ENCODE results near the gene CAPZB.
A peak's percentile ranks its signal among the peaks of the same experiment; 100 is the strongest.

Gene CAPZB

DNA sequence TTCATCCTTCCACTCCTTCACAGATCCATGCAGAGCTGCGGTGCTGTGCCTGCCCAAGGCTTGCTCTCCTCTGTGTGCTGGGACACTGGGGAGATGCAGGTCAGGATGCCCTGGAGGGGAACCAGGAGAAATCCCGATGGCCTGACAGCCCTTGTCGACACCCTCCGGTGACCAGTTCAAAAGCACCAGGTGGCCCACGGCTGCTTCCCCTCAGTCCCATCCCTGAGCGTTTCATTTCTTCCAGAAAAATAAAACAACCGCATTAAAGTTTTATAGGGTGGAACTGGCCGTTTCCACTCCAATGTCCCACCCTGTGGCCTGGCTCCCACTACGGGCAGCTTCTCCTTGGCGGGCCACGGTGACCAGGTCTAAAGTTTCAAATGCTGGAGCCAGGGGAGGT is 124.9 kb downstream of the CAPZB start:
- Histone ChIP-seq H3K27ac (ENCODE audit: low read depth, low read length) (no peak overlapping the region), H3K9ac (ENCODE audit: low read depth, low read length) (no peak overlapping the region), H3K9me3 (ENCODE audit: control insufficient read depth, insufficient read depth, low read length) (no peaks in the 10 kb centered on the region), H3K4me3 (ENCODE audit: low read depth, low read length) (no peak overlapping the region), H3K4me1 (ENCODE audit: control insufficient read depth, insufficient read depth, low read length) (no peaks in the 10 kb centered on the region), H3K27me3 (ENCODE audit: control insufficient read depth, insufficient read depth, low read length) (no peaks in the 10 kb centered on the region), H3K36me3 (ENCODE audit: control insufficient read depth, insufficient read depth, low read length) (peaks cover 32% of the 10 kb centered on the region)

DNA sequence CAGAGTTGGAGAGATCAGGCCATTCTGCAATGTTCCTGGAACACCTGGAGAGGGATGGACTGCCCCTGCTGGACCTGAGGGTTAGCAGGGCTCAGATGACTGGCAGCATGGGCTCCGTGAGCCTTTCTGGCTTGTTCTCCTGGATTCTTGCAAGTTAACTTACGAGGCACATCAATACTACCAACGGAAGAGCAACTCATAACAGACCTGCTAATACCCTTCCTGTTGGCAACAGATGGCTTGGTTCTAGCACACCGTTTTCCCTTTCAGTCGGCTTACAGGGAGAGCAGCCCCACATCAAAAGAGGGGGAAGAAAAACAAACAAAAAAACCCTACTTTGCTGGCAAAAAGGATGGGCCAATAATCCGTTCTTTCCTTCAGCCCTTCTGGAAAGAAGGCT is 125.3 kb downstream of the CAPZB start:
- no peak overlapping the region for H3K4me3 ChIP-seq (ENCODE audit: low read depth, low read length)
- no peak overlapping the region for H3K27ac ChIP-seq (ENCODE audit: low read depth, low read length)
- H3K9ac ChIP-seq (ENCODE audit: low read depth, low read length), result no peak overlapping the region
- H3K9me3 ChIP-seq (ENCODE audit: control insufficient read depth, insufficient read depth, low read length), result no peaks in the 10 kb centered on the region
- no peaks in the 10 kb centered on the region for H3K27me3 ChIP-seq (ENCODE audit: control insufficient read depth, insufficient read depth, low read length)
- H3K4me1 ChIP-seq (ENCODE audit: control insufficient read depth, insufficient read depth, low read length), result no peaks in the 10 kb centered on the region
- H3K36me3 ChIP-seq (ENCODE audit: control insufficient read depth, insufficient read depth, low read length), result peaks cover 30% of the 10 kb centered on the region

DNA sequence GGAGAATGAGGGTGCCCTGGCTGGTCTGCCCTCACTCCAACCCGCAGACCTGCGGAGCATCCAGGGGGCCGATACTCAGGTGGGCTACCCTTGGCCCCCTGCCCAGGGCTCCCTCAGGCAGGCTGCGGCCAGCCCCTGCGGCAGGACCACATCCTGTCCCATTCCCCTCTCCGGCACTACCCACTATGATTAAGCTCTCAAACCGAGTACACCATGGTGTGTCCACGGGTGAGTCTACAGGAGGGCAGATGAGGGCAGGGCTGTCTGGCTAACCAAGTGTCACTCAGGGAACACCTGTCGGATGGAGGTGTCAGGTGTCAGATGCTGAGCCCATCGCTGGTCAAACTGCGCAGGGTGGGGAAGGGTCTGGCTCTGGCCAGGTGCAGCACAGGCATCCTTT is 126.0 kb downstream of the CAPZB start:
- H3K9me3 ChIP-seq (ENCODE audit: control insufficient read depth, insufficient read depth, low read length), result no peaks in the 10 kb centered on the region
- H3K27me3 ChIP-seq (ENCODE audit: control insufficient read depth, insufficient read depth, low read length), result no peaks in the 10 kb centered on the region
- peaks cover 6% of the 10 kb centered on the region for H3K4me1 ChIP-seq (ENCODE audit: control insufficient read depth, insufficient read depth, low read length)
- peaks cover 26% of the 10 kb centered on the region for H3K36me3 ChIP-seq (ENCODE audit: control insufficient read depth, insufficient read depth, low read length)
- H3K9ac ChIP-seq (ENCODE audit: low read depth, low read length), result no peak overlapping the region
- H3K27ac ChIP-seq (ENCODE audit: low read depth, low read length), result no peak overlapping the region
- no peak overlapping the region for H3K4me3 ChIP-seq (ENCODE audit: low read depth, low read length)

DNA sequence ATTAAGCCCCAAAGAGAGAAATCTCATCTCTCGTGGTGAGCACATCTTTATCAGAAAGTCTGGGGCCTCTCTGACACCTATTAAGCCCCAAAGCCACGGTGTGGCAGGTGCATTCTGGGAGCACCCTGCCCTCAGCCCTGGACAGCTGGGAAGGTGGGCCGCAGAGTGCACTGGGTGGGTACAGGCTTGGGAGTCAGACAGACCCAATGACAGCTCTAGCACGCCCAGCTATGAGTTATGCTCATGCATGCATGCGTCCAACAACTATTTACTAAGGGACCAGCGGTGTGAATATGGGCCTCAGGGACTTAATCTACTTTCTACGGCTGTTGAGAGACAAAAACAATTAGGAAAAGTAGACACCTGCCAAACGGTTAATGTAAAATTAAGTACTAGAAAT is 126.6 kb downstream of the CAPZB start:
- peaks cover 29% of the 10 kb centered on the region for H3K36me3 ChIP-seq (ENCODE audit: control insufficient read depth, insufficient read depth, low read length)
- no peak overlapping the region for H3K4me3 ChIP-seq (ENCODE audit: low read depth, low read length)
- peaks cover 12% of the 10 kb centered on the region for H3K4me1 ChIP-seq (ENCODE audit: control insufficient read depth, insufficient read depth, low read length)
- H3K27me3 ChIP-seq (ENCODE audit: control insufficient read depth, insufficient read depth, low read length), result no peaks in the 10 kb centered on the region
- no peak overlapping the region for H3K27ac ChIP-seq (ENCODE audit: low read depth, low read length)
- H3K9ac ChIP-seq (ENCODE audit: low read depth, low read length), result no peak overlapping the region
- H3K9me3 ChIP-seq (ENCODE audit: control insufficient read depth, insufficient read depth, low read length), result no peaks in the 10 kb centered on the region

DNA sequence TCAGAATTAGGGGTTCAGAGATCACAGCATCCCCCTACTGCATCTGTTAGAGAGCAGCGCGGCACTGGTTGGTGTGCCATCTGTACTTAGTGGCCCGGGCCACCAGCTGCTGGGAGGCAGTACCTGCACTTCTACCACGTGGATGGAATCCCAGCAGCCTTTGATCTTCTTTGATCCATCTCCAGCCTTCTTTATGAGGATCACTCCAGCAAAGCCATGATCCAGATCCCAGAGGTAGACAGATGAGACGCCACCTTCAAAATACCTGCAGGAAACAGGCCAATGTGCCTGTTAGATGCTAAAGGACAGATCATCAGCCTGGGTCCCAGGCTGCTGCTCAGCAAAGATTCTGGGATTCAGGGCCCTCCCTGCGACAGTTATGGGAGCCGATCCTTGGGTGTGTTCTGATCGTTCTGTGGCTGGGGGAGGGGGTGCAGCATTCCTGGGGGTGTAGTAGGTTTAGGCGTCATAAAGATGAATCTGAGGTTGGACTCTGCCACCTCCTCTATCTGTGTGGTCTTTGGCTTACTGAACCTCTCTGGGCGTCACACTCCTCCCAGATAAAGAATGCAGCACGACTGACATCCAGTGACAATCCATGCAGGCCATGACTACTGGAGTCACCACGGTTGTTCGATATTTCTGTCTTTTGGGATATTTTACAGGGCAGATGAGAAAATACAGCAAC is 127.9 kb downstream of the CAPZB start:
- Histone ChIP-seq H3K27me3 (ENCODE audit: control insufficient read depth, insufficient read depth, low read length) (no peaks in the 10 kb centered on the region), H3K4me1 (ENCODE audit: control insufficient read depth, insufficient read depth, low read length) (peaks cover 23% of the 10 kb centered on the region), H3K27ac (ENCODE audit: low read depth, low read length) (no peak overlapping the region), H3K36me3 (ENCODE audit: control insufficient read depth, insufficient read depth, low read length) (peaks cover 36% of the 10 kb centered on the region), H3K9ac (ENCODE audit: low read depth, low read length) (no peak overlapping the region), H3K4me3 (ENCODE audit: low read depth, low read length) (no peak overlapping the region), H3K9me3 (ENCODE audit: control insufficient read depth, insufficient read depth, low read length) (no peaks in the 10 kb centered on the region)

DNA sequence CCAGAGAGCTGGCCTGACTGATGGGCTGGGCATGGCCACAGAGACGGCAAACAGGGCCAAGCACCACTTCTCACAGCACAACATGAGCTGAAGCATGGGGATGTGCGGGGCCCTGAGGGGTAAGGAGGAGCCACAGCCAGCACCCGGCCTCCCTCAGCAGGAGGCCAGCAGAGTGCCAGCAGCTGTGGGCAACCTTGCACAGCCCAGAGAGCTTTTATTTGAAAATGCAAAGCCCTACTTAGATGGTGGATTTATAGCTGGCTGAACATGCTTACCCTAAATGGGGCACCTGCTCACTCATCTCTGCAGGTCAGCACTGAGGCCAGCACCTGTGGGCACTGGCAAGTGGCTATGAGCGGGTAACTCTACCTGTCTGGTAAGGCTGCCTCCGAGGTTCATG is 129.1 kb downstream of the CAPZB start:
- no peaks in the 10 kb centered on the region for H3K9me3 ChIP-seq (ENCODE audit: control insufficient read depth, insufficient read depth, low read length)
- H3K36me3 ChIP-seq (ENCODE audit: control insufficient read depth, insufficient read depth, low read length), result peaks cover 48% of the 10 kb centered on the region
- H3K27ac ChIP-seq (ENCODE audit: low read depth, low read length), result no peak overlapping the region
- peaks cover 23% of the 10 kb centered on the region for H3K4me1 ChIP-seq (ENCODE audit: control insufficient read depth, insufficient read depth, low read length)
- H3K27me3 ChIP-seq (ENCODE audit: control insufficient read depth, insufficient read depth, low read length), result no peaks in the 10 kb centered on the region
- no peak overlapping the region for H3K4me3 ChIP-seq (ENCODE audit: low read depth, low read length)
- H3K9ac ChIP-seq (ENCODE audit: low read depth, low read length), result no peak overlapping the region

DNA sequence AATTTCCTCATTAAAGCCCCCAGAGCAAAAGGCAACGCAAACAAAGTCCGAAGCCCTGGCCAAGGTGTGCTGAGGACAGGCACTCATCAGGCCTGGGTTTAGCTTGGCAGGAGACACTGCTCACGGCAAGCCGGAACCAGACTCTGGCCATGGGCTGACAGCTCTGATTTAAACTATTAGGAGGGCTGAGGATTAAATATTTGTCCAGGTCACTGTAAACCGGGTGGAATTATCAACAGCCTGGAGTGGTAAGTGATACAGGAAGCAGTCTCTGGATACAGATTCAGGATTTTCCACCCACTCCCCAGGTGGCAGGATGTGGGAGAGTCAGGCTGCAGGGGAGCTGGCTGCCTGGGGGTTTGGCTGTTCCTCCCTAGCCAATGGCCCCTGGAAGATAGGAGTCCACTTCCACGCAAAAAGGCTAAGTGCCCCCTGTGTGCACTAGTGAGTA is 130.8 kb downstream of the CAPZB start:
- Histone ChIP-seq H3K9ac (ENCODE audit: low read depth, low read length) (no peak overlapping the region), H3K4me3 (ENCODE audit: low read depth, low read length) (no peak overlapping the region), H3K36me3 (ENCODE audit: control insufficient read depth, insufficient read depth, low read length) (peaks cover 58% of the 10 kb centered on the region), H3K27me3 (ENCODE audit: control insufficient read depth, insufficient read depth, low read length) (no peaks in the 10 kb centered on the region), H3K9me3 (ENCODE audit: control insufficient read depth, insufficient read depth, low read length) (no peaks in the 10 kb centered on the region), H3K4me1 (ENCODE audit: control insufficient read depth, insufficient read depth, low read length) (peaks cover 23% of the 10 kb centered on the region), H3K27ac (ENCODE audit: low read depth, low read length) (no peak overlapping the region)

DNA sequence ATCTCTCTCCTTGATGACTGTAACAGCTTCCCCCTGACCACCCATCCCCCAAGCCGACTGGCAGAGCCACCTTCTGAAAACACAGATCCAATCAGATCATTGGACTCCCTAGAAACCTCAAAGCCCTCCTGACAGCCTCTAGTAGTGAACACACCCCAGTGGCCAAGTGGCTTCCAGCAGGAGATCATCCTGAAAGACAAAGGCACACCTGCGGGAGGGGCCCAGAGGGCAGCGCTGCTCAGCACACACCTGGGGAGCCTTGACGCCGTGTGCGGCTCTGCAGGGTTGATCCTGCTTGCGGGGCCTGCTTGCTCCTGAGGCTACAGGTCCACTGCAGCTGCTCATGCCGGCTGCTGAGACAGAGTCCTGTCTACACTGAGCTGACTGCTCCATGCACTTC is 131.7 kb downstream of the CAPZB start:
- peaks cover 64% of the 10 kb centered on the region for H3K36me3 ChIP-seq (ENCODE audit: control insufficient read depth, insufficient read depth, low read length)
- peaks cover 23% of the 10 kb centered on the region for H3K4me1 ChIP-seq (ENCODE audit: control insufficient read depth, insufficient read depth, low read length)
- H3K27me3 ChIP-seq (ENCODE audit: control insufficient read depth, insufficient read depth, low read length), result no peaks in the 10 kb centered on the region
- peak overlapping the region; percentile 16 for H3K27ac ChIP-seq (ENCODE audit: low read depth, low read length)
- no peaks in the 10 kb centered on the region for H3K9me3 ChIP-seq (ENCODE audit: control insufficient read depth, insufficient read depth, low read length)
- no peak overlapping the region for H3K4me3 ChIP-seq (ENCODE audit: low read depth, low read length)
- no peak overlapping the region for H3K9ac ChIP-seq (ENCODE audit: low read depth, low read length)

DNA sequence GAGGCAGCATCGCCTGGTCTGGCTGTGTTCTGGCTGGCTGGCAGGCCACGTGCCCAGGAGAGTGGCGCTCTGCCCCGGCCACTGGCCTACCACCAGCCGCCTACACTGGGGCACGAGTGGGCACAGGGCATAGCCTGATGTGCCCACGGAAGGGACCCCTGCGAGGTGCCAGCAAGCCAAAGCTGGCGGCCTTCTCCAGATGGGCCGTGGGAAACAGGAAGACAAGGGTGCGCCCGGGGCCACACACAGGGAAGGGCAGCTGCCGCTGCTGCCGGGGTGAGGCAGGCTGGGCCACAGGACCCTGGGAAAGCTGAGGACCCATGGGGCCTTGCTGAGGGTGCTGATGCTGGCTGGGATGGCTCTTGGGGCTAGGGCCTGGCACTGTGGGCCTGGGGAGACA is 132.5 kb downstream of the CAPZB start:
- Histone ChIP-seq H3K9ac (ENCODE audit: low read depth, low read length) (no peak overlapping the region), H3K27ac (ENCODE audit: low read depth, low read length) (no peak overlapping the region), H3K4me3 (ENCODE audit: low read depth, low read length) (no peak overlapping the region), H3K27me3 (ENCODE audit: control insufficient read depth, insufficient read depth, low read length) (no peaks in the 10 kb centered on the region), H3K36me3 (ENCODE audit: control insufficient read depth, insufficient read depth, low read length) (peaks cover 63% of the 10 kb centered on the region), H3K4me1 (ENCODE audit: control insufficient read depth, insufficient read depth, low read length) (peaks cover 23% of the 10 kb centered on the region), H3K9me3 (ENCODE audit: control insufficient read depth, insufficient read depth, low read length) (no peaks in the 10 kb centered on the region)

DNA sequence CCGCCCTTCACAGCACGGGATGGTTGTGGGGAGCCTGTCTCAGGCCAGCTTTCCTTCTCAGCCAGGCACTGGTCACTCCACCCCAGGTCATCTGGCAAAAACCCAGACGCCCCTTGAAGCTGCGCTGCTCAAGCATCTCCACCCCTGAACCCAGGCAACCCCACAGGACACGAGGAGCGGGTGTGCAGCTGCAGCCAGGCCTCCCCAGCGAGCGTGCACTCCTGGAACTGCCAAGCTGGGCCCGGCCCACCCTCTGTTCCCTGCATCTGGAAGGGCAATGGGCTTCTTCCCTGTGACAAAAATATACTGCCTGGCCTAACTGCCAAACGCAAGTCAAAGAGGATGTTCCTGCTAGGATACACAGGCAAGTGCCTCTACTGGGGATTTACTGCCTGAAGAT is 133.5 kb downstream of the CAPZB start:
- Histone ChIP-seq H3K36me3 (ENCODE audit: control insufficient read depth, insufficient read depth, low read length) (peaks cover 54% of the 10 kb centered on the region), H3K4me3 (ENCODE audit: low read depth, low read length) (no peak overlapping the region), H3K27me3 (ENCODE audit: control insufficient read depth, insufficient read depth, low read length) (no peaks in the 10 kb centered on the region), H3K9ac (ENCODE audit: low read depth, low read length) (no peak overlapping the region), H3K9me3 (ENCODE audit: control insufficient read depth, insufficient read depth, low read length) (no peaks in the 10 kb centered on the region), H3K4me1 (ENCODE audit: control insufficient read depth, insufficient read depth, low read length) (peaks cover 23% of the 10 kb centered on the region), H3K27ac (ENCODE audit: low read depth, low read length) (no peak overlapping the region)

DNA sequence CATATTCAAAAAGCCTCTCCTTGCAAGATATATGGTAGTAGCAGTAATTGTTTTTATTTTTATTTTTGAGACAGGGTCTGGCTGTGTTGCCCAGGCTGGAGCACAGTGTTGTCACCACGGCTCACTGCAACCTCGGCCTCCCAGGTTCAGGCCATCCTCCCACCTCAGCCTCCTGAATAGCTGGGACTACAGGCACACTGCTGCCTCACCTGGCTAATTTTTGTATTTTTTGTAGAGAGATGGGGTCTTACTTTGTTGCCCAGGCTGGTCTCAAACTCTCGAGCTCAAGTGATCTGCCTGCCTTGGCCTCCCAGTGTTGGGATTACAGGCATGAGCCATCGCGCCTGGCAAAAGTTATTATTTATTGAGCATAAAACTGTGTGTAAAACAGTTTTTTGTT is 134.8 kb downstream of the CAPZB start:
- H3K4me3 ChIP-seq (ENCODE audit: low read depth, low read length), result no peak overlapping the region
- H3K27me3 ChIP-seq (ENCODE audit: control insufficient read depth, insufficient read depth, low read length), result no peaks in the 10 kb centered on the region
- H3K9ac ChIP-seq (ENCODE audit: low read depth, low read length), result no peak overlapping the region
- no peaks in the 10 kb centered on the region for H3K9me3 ChIP-seq (ENCODE audit: control insufficient read depth, insufficient read depth, low read length)
- H3K36me3 ChIP-seq (ENCODE audit: control insufficient read depth, insufficient read depth, low read length), result peaks cover 48% of the 10 kb centered on the region
- H3K27ac ChIP-seq (ENCODE audit: low read depth, low read length), result no peak overlapping the region
- peaks cover 23% of the 10 kb centered on the region for H3K4me1 ChIP-seq (ENCODE audit: control insufficient read depth, insufficient read depth, low read length)

Measured in HUES48 (cell line).